Astrocyte (in vitro differentiated cells and primary cell): ENCODE measurements around the gene CCT6A. TPM values are rescaled to one million over a fixed set of nuclear protein-coding genes. Genes with fewer than 3 reads are reported as not detected.
"Not testable (repeated sequence)": the region's sequence is repeated elsewhere in the genome, so short reads cannot be mapped to it uniquely, and the experiment has no call there.

Experiments
- DNase-seq: peaks from one replicate; pipeline ENCODE4 v3.0.0-alpha.2; 2010; ENCODE audit warnings: low read depth
- FAIRE-seq: peaks from 2 replicates; lab custom pipeline; 2011; peaks lifted over from hg19 to GRCh38; lab: Jason Lieb, UNC
- H2AFZ ChIP-seq: 2 replicates; pipeline ENCODE4 v1.6.0; 2012; ENCODE audit warnings: low read depth, low read length, inconsistent platforms
- H3K27ac ChIP-seq: 2 replicates; pipeline ENCODE4 v1.5.1; 2011; ENCODE audit warnings: low read depth, low read length, inconsistent platforms
- H3K27me3 ChIP-seq: 2 replicates; pipeline ENCODE4 v1.6.0; 2011; ENCODE audit warnings: low read length, inconsistent platforms; ENCODE audit not compliant: insufficient read depth
- H3K36me3 ChIP-seq: 2 replicates; pipeline ENCODE4 v1.5.1; 2011; ENCODE audit warnings: low read length, inconsistent platforms; ENCODE audit not compliant: insufficient read depth
- H3K4me1 ChIP-seq: 2 replicates; pipeline ENCODE4 v1.5.1; 2011; ENCODE audit warnings: low read length, inconsistent platforms; ENCODE audit not compliant: insufficient read depth
- H3K4me2 ChIP-seq: 2 replicates; pipeline ENCODE4 v1.6.0; 2012; ENCODE audit warnings: low read length, inconsistent platforms
- H3K4me3 ChIP-seq: 2 replicates; pipeline ENCODE4 v1.5.1; 2011; ENCODE audit warnings: low read depth, mild to moderate bottlenecking, low read length, inconsistent platforms; ENCODE audit not compliant: insufficient read depth
- H3K79me2 ChIP-seq: 2 replicates; pipeline ENCODE4 v1.6.0; 2012; ENCODE audit warnings: mild to moderate bottlenecking, low read length, inconsistent platforms; ENCODE audit not compliant: insufficient read depth
- H3K9ac ChIP-seq: 2 replicates; pipeline ENCODE4 v1.6.0; 2012; ENCODE audit warnings: mild to moderate bottlenecking, low read length, inconsistent platforms
- H3K9me3 ChIP-seq: 2 replicates; pipeline ENCODE4 v1.5.1; 2012; ENCODE audit warnings: low read depth, mild to moderate bottlenecking, low read length, inconsistent platforms; ENCODE audit not compliant: insufficient read depth
- H4K20me1 ChIP-seq: 2 replicates; pipeline ENCODE4 v1.6.0; 2012; ENCODE audit warnings: low read length, inconsistent platforms; ENCODE audit not compliant: insufficient read depth
- H3K27ac Mint-ChIP-seq: one replicate; pipeline ENCODE4 v1.8.0; 2021; ENCODE audit warnings: mild to moderate bottlenecking, mixed read lengths; ENCODE audit not compliant: unreplicated experiment
- H3K27me3 Mint-ChIP-seq: one replicate; pipeline ENCODE4 v1.8.0; 2021; ENCODE audit warnings: low read depth, mixed read lengths; ENCODE audit not compliant: unreplicated experiment
- H3K36me3 Mint-ChIP-seq: one replicate; pipeline ENCODE4 v1.8.0; 2021; ENCODE audit warnings: low read depth, mixed read lengths; ENCODE audit not compliant: unreplicated experiment
- H3K4me1 Mint-ChIP-seq: one replicate; pipeline ENCODE4 v1.8.0; 2021; ENCODE audit warnings: low read depth, mixed read lengths; ENCODE audit not compliant: unreplicated experiment
- H3K4me3 Mint-ChIP-seq: one replicate; pipeline ENCODE4 v1.8.0; 2021; ENCODE audit warnings: mild to moderate bottlenecking, moderate library complexity, mixed read lengths; ENCODE audit not compliant: unreplicated experiment
- H3K9me3 Mint-ChIP-seq: one replicate; pipeline ENCODE4 v1.8.0; 2021; ENCODE audit warnings: mild to moderate bottlenecking, mixed read lengths; ENCODE audit not compliant: unreplicated experiment
- CTCF ChIP-seq: IDR thresholded peaks from 2 replicates; pipeline ENCODE4 v1.5.1; 2011; ENCODE audit warnings: low read depth, mild to moderate bottlenecking, inconsistent platforms, low read length, moderate library complexity; ENCODE audit not compliant: insufficient read depth
- EZH2 ChIP-seq: IDR thresholded peaks from 2 replicates; pipeline ENCODE4 v1.6.1; 2012; ENCODE audit warnings: mild to moderate bottlenecking, low read length, inconsistent platforms; ENCODE audit not compliant: insufficient read depth
- total RNA-seq: library from RNA; stranded (reverse); gene quantifications from 2 replicates; pipeline ENCODE4 v1.2.1, GENCODE V29; 2021

Gene CCT6A
- total RNA-seq, 1 donor from 2014 or later: 180 TPM

GRCh38 chr7:56046721-56047445 lies 4.7 kb upstream of the CCT6A start:
- peak overlapping the region; percentile 68 for H3K27ac ChIP-seq
- no peaks in the 10 kb centered on the region for H3K36me3 ChIP-seq
- H4K20me1 ChIP-seq: no peaks in the 10 kb centered on the region
- H3K4me3 ChIP-seq: no peak overlapping the region
- peak overlapping the region; percentile 51 for H3K4me2 ChIP-seq
- H3K79me2 ChIP-seq: peaks cover 20% of the 10 kb centered on the region
- no peak for TF ChIP-seq CTCF
- Mint-ChIP-seq H3K4me3 (no peak overlapping the region), H3K27me3 (no peaks in the 10 kb centered on the region), H3K4me1 (peaks cover 12% of the 10 kb centered on the region), H3K9me3 (no peaks in the 10 kb centered on the region), H3K27ac (peak overlapping the region; percentile 55), H3K36me3 (no peaks in the 10 kb centered on the region)
- H3K27me3 ChIP-seq: no peaks in the 10 kb centered on the region
- FAIRE-seq (no peak), DNase-seq (peak; percentile 95)
- no peaks in the 10 kb centered on the region for H3K9me3 ChIP-seq
- H3K4me1 ChIP-seq: peaks cover 12% of the 10 kb centered on the region
- H3K9ac ChIP-seq: peak overlapping the region; percentile 55
- H2AFZ ChIP-seq: peak overlapping the region; percentile 37

GRCh38 chr7:56047446-56048116 lies 4.0 kb upstream of the CCT6A start:
- not testable (repeated sequence) for H3K27me3 Mint-ChIP-seq
- H3K79me2 ChIP-seq: peaks cover 27% of the 10 kb centered on the region
- peak overlapping the region; percentile 51 for H3K4me2 ChIP-seq

GRCh38 chr7:56048245-56048644 lies 3.3 kb upstream of the CCT6A start:
- H3K27me3 Mint-ChIP-seq: no peaks in the 10 kb centered on the region

More at GRCh38 chr7:56047446-56048116, 4.0 kb upstream of the CCT6A start:
- not testable (repeated sequence) for H3K36me3 ChIP-seq, H3K9ac ChIP-seq, H3K36me3 Mint-ChIP-seq, FAIRE-seq, H3K27ac Mint-ChIP-seq, H3K4me3 ChIP-seq, H3K27me3 ChIP-seq, H3K9me3 Mint-ChIP-seq, H4K20me1 ChIP-seq, DNase-seq, H3K9me3 ChIP-seq, H3K4me3 Mint-ChIP-seq, H2AFZ ChIP-seq
- peaks cover 12% of the 10 kb centered on the region for H3K4me1 Mint-ChIP-seq
- H3K4me1 ChIP-seq: peaks cover 12% of the 10 kb centered on the region
- H3K27ac ChIP-seq: peak overlapping the region; percentile 68

GRCh38 chr7:56048763-56049162 lies 2.8 kb upstream of the CCT6A start:
- H3K9ac ChIP-seq, H3K9me3 Mint-ChIP-seq, H3K9me3 ChIP-seq, H3K4me2 ChIP-seq, FAIRE-seq, H3K27me3 ChIP-seq, DNase-seq, H3K27ac ChIP-seq, H3K4me3 ChIP-seq, H3K27me3 Mint-ChIP-seq, H2AFZ ChIP-seq, H3K36me3 Mint-ChIP-seq, H3K36me3 ChIP-seq: not testable (repeated sequence)
- peaks cover 39% of the 10 kb centered on the region for H3K79me2 ChIP-seq
- H3K4me1 ChIP-seq: peaks cover 21% of the 10 kb centered on the region
- Mint-ChIP-seq H3K4me1 (peaks cover 21% of the 10 kb centered on the region), H3K4me3 (peak overlapping the region; percentile 14), H3K27ac (peak overlapping the region; percentile 7)
- peaks cover 14% of the 10 kb centered on the region for H4K20me1 ChIP-seq

More at GRCh38 chr7:56048245-56048644, 3.3 kb upstream of the CCT6A start:
- TF ChIP-seq CTCF (no peak), EZH2 (no peak)
- Histone ChIP-seq H2AFZ (no peak overlapping the region), H3K27ac (no peak overlapping the region), H3K36me3 (peaks cover 3% of the 10 kb centered on the region), H3K27me3 (no peaks in the 10 kb centered on the region), H3K4me2 (no peak overlapping the region), H3K79me2 (peaks cover 33% of the 10 kb centered on the region), H3K9me3 (no peaks in the 10 kb centered on the region), H4K20me1 (peaks cover 10% of the 10 kb centered on the region), H3K9ac (no peak overlapping the region), H3K4me3 (no peak overlapping the region), H3K4me1 (peaks cover 18% of the 10 kb centered on the region)
- H3K36me3 Mint-ChIP-seq: peaks cover 2% of the 10 kb centered on the region
- peak overlapping the region; percentile 37 for H3K27ac Mint-ChIP-seq
- FAIRE-seq (no peak), DNase-seq (no peak)
- H3K9me3 Mint-ChIP-seq: no peaks in the 10 kb centered on the region
- peaks cover 17% of the 10 kb centered on the region for H3K4me1 Mint-ChIP-seq
- no peak overlapping the region for H3K4me3 Mint-ChIP-seq
